ENCODE data around the gene SGK1. TPM values are rescaled to one million over a fixed set of nuclear protein-coding genes. Genes with fewer than 3 reads are reported as not detected.

The SGK1 gene
- total RNA-seq, 1 experiment from 2014 or later = 2.4 TPM

DNA sequence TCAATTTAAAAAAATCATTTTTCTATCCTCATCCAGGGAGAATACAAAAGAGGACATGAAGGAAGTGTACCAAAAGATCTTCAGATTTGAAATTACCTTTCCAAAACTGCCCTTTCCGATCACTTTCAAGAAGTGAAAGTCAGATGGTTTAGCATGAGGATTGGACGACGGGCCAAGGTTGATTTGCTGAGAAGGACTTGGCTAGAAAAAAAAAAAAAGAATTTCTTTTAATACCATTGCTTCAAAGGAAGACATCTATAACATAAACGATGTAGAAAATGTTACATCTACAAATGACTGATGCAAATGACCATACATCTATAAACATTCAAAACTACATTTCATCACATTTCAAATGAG, 144.6 kb downstream of the SGK1 start:
- Histone ChIP-seq H3K79me2 (ENCODE audit: low read length) (no peaks in the 10 kb centered on the region), H3K4me2 (ENCODE audit: low read depth, low read length, poor library complexity, severe bottlenecking) (no peak overlapping the region), H3K4me1 (ENCODE audit: low read length) (peaks cover 27% of the 10 kb centered on the region), H3K27me3 (ENCODE audit: low read length) (no peaks in the 10 kb centered on the region), H3K4me3 (ENCODE audit: low read length) (no peak overlapping the region), H3K9me3 (ENCODE audit: low read length) (no peaks in the 10 kb centered on the region), H4K20me1 (ENCODE audit: insufficient read depth, low read depth, low read length) (no peaks in the 10 kb centered on the region), H3K36me3 (ENCODE audit: insufficient read depth, low read length) (no peaks in the 10 kb centered on the region), H3K27ac (ENCODE audit: low read length) (no peak overlapping the region), H3K9me2 (replicated peaks; ENCODE audit: insufficient read depth, low read length) (no peaks in the 10 kb centered on the region), H2AFZ (ENCODE audit: low read length) (no peak overlapping the region), H3K9ac (ENCODE audit: low read length) (no peak overlapping the region)
- no peak for DNase-seq

DNA sequence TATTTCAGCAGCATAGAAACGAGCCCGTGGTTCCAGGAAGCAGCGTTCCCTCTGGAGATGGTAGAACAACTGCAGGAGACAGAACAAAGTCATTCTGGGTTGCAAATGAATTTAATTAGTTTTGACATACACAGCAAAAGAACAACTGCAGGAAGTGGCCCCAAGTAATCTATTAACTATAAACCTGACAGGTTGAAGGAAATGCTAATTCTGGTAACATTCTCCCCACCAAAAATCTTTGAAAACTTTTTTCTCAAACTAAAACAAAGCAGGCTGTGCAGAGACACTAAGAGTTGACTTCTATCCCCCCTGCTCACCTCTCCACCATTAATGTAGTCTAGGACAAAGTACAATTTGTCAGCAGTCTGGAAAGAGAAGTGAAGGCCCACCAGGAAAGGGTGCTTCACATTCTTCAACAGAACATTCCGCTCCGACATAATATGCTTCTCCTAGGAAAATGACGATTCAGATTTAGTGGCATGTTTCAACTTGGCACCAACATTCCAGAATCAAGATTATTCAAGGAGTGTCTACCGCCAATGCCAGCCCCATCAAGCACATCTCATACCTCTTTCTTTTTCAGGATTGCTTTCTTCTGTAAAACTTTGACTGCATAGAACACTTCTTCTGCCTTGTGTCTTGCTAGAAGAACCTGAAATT, 145.1 kb downstream of the SGK1 start:
- no peaks in the 10 kb centered on the region for H4K20me1 ChIP-seq (ENCODE audit: insufficient read depth, low read depth, low read length)
- H3K9me2 ChIP-seq (replicated peaks; ENCODE audit: insufficient read depth, low read length) = no peaks in the 10 kb centered on the region
- H3K79me2 ChIP-seq (ENCODE audit: low read length) = no peaks in the 10 kb centered on the region
- no peak overlapping the region for H3K9ac ChIP-seq (ENCODE audit: low read length)
- no peak for DNase-seq
- H3K4me2 ChIP-seq (ENCODE audit: low read depth, low read length, poor library complexity, severe bottlenecking) = no peak overlapping the region
- no peaks in the 10 kb centered on the region for H3K27me3 ChIP-seq (ENCODE audit: low read length)
- peaks cover 22% of the 10 kb centered on the region for H3K4me1 ChIP-seq (ENCODE audit: low read length)
- no peaks in the 10 kb centered on the region for H3K9me3 ChIP-seq (ENCODE audit: low read length)
- H3K4me3 ChIP-seq (ENCODE audit: low read length) = no peak overlapping the region
- H3K36me3 ChIP-seq (ENCODE audit: insufficient read depth, low read length) = no peaks in the 10 kb centered on the region
- H2AFZ ChIP-seq (ENCODE audit: low read length) = no peak overlapping the region
- H3K27ac ChIP-seq (ENCODE audit: low read length) = no peak overlapping the region

DNA sequence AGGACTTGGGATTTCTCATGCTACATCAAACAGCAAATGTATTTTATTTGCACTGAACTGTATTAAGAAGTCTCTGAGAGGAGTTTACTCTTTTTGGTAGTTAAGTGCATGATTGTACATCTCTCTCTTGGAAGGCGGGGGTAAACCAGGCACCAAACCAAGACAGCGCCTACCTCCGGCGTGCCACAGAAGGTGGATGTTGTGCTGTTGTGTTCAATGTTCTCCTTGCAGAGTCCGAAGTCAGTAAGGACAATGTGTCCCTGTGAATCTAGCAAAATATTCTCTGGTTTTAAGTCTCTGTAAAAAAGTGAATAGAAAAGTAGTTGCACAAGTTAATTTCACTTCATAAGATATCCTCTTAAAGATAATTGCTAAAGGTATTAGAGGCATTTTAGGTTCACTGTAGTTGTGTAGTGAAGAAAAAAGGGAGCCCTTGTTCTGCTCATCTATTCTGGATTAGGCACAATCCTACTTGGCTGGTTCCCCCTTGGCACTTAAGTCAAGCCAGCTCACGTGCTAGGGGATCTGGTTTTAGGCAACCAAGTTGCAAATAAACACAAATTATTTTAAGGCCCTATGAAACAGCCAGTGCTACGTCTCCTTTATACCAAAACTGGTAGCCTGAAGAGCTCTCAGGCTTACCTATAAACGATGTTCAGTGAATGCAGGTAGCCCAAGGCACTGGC, 145.7 kb downstream of the SGK1 start:
- no peak for DNase-seq
- Histone ChIP-seq H3K9ac (ENCODE audit: low read length) (no peak overlapping the region), H3K27ac (ENCODE audit: low read length) (no peak overlapping the region), H3K79me2 (ENCODE audit: low read length) (no peaks in the 10 kb centered on the region), H3K9me2 (replicated peaks; ENCODE audit: insufficient read depth, low read length) (no peaks in the 10 kb centered on the region), H3K4me3 (ENCODE audit: low read length) (no peak overlapping the region), H3K36me3 (ENCODE audit: insufficient read depth, low read length) (no peaks in the 10 kb centered on the region), H4K20me1 (ENCODE audit: insufficient read depth, low read depth, low read length) (no peaks in the 10 kb centered on the region), H3K4me1 (ENCODE audit: low read length) (peaks cover 21% of the 10 kb centered on the region), H3K27me3 (ENCODE audit: low read length) (no peaks in the 10 kb centered on the region), H3K4me2 (ENCODE audit: low read depth, low read length, poor library complexity, severe bottlenecking) (no peak overlapping the region), H3K9me3 (ENCODE audit: low read length) (no peaks in the 10 kb centered on the region), H2AFZ (ENCODE audit: low read length) (no peak overlapping the region)

DNA sequence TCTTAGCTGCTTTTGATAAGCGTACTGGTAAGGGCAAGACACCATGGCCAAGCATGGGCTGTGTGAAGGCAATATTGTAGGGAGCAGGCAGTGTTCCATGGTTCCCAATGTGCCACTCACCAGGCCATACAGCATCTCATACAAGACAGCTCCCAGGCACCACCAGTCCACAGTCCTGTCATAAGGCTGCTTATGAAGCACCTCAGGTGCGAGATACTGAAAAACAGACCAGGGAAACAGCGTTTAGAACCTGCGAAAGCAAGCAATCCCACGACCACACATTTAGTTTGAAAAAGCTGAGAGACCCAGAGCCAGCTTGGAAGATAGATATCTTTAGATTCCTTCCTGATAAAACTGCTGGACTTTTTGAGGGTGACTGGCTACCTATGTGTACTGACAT, 146.4 kb downstream of the SGK1 start:
- Histone ChIP-seq H4K20me1 (ENCODE audit: insufficient read depth, low read depth, low read length) (no peaks in the 10 kb centered on the region), H3K4me1 (ENCODE audit: low read length) (peaks cover 21% of the 10 kb centered on the region), H3K4me2 (ENCODE audit: low read depth, low read length, poor library complexity, severe bottlenecking) (no peak overlapping the region), H3K36me3 (ENCODE audit: insufficient read depth, low read length) (no peaks in the 10 kb centered on the region), H3K9ac (ENCODE audit: low read length) (no peak overlapping the region), H3K27me3 (ENCODE audit: low read length) (no peaks in the 10 kb centered on the region), H3K4me3 (ENCODE audit: low read length) (no peak overlapping the region), H3K9me3 (ENCODE audit: low read length) (no peaks in the 10 kb centered on the region), H2AFZ (ENCODE audit: low read length) (no peak overlapping the region), H3K27ac (ENCODE audit: low read length) (no peak overlapping the region), H3K79me2 (ENCODE audit: low read length) (no peaks in the 10 kb centered on the region), H3K9me2 (replicated peaks; ENCODE audit: insufficient read depth, low read length) (no peaks in the 10 kb centered on the region)
- no peak for DNase-seq

DNA sequence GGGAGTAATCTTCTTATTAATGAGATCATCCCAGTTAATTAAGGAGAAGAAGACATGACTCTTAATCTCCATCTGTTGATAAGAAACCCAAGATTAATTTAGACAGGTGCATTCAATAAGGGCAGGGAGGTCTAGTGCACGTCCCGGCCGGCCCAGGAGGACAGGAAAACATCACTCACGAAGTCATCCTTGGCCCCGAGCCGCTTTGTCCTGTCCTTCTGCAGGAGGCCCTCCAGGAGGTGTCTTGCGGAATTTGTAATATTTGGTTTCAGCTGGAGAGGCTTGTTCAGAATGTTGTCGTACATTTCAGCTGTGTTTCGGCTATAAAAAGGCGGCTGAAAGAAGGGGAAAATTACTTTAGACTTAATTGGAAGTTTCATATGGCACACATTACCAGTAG, 147.1 kb downstream of the SGK1 start:
- H3K4me1 ChIP-seq (ENCODE audit: low read length) = peaks cover 17% of the 10 kb centered on the region
- no peak overlapping the region for H2AFZ ChIP-seq (ENCODE audit: low read length)
- no peaks in the 10 kb centered on the region for H3K27me3 ChIP-seq (ENCODE audit: low read length)
- H3K36me3 ChIP-seq (ENCODE audit: insufficient read depth, low read length) = no peaks in the 10 kb centered on the region
- no peak overlapping the region for H3K9ac ChIP-seq (ENCODE audit: low read length)
- DNase-seq = no peak
- no peak overlapping the region for H3K4me2 ChIP-seq (ENCODE audit: low read depth, low read length, poor library complexity, severe bottlenecking)
- no peaks in the 10 kb centered on the region for H3K79me2 ChIP-seq (ENCODE audit: low read length)
- no peaks in the 10 kb centered on the region for H3K9me2 ChIP-seq (replicated peaks; ENCODE audit: insufficient read depth, low read length)
- no peaks in the 10 kb centered on the region for H3K9me3 ChIP-seq (ENCODE audit: low read length)
- no peaks in the 10 kb centered on the region for H4K20me1 ChIP-seq (ENCODE audit: insufficient read depth, low read depth, low read length)
- H3K27ac ChIP-seq (ENCODE audit: low read length) = no peak overlapping the region
- H3K4me3 ChIP-seq (ENCODE audit: low read length) = no peak overlapping the region

GRCh38 chr6:134169871-134170486, 147.9 kb downstream of the SGK1 start:
- no peaks in the 10 kb centered on the region for H3K36me3 ChIP-seq (ENCODE audit: insufficient read depth, low read length)
- H3K4me2 ChIP-seq (ENCODE audit: low read depth, low read length, poor library complexity, severe bottlenecking) = no peak overlapping the region
- H3K9ac ChIP-seq (ENCODE audit: low read length) = no peak overlapping the region

DNA sequence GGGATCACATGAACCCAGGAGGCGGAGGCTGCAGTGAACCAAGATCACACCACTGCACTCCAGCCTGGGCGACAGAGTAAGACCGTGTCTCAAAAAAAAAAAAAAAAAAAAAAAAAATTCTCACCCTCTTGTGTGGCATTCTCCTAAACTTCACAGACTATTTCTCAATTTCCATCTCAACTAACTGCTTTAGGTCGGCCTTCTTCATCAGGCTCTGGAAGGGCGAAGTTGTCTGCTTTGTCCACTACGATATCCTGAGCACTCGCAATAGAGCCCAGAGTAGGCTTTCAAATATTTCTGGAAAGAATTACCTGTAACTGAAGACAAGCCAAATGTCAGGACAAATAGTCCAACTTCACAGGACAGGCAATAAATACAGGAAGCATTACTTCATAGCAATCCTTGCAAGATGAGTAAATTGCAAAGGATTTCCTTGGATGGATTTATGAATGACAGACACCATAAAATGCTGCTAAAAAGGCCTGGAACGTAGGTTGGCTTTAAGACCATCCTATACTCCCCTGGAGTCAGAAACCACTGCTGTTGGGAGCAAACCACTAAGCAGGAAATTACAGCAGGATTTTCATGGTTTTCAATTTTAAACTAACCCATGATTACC, 149.2 kb downstream of the SGK1 start:
- H3K9ac ChIP-seq (ENCODE audit: low read length) = no peak overlapping the region
- no peaks in the 10 kb centered on the region for H3K9me2 ChIP-seq (replicated peaks; ENCODE audit: insufficient read depth, low read length)

More at GRCh38 chr6:134169871-134170486, 147.9 kb downstream of the SGK1 start:
- Histone ChIP-seq H3K27ac (ENCODE audit: low read length) (no peak overlapping the region), H3K9me2 (replicated peaks; ENCODE audit: insufficient read depth, low read length) (no peaks in the 10 kb centered on the region), H2AFZ (ENCODE audit: low read length) (no peak overlapping the region), H4K20me1 (ENCODE audit: insufficient read depth, low read depth, low read length) (no peaks in the 10 kb centered on the region), H3K27me3 (ENCODE audit: low read length) (no peaks in the 10 kb centered on the region), H3K4me1 (ENCODE audit: low read length) (peaks cover 8% of the 10 kb centered on the region), H3K79me2 (ENCODE audit: low read length) (no peaks in the 10 kb centered on the region), H3K4me3 (ENCODE audit: low read length) (no peak overlapping the region), H3K9me3 (ENCODE audit: low read length) (no peaks in the 10 kb centered on the region)
- no peak for DNase-seq

GRCh38 chr6:134166511-134167261, 151.2 kb downstream of the SGK1 start:
- Histone ChIP-seq H3K9me3 (ENCODE audit: low read length) (no peaks in the 10 kb centered on the region), H3K36me3 (ENCODE audit: insufficient read depth, low read length) (no peaks in the 10 kb centered on the region), H3K4me1 (ENCODE audit: low read length) (no peaks in the 10 kb centered on the region), H3K4me2 (ENCODE audit: low read depth, low read length, poor library complexity, severe bottlenecking) (no peak overlapping the region), H3K79me2 (ENCODE audit: low read length) (no peaks in the 10 kb centered on the region), H3K27me3 (ENCODE audit: low read length) (no peaks in the 10 kb centered on the region), H3K27ac (ENCODE audit: low read length) (no peak overlapping the region), H4K20me1 (ENCODE audit: insufficient read depth, low read depth, low read length) (no peaks in the 10 kb centered on the region), H3K9me2 (replicated peaks; ENCODE audit: insufficient read depth, low read length) (no peaks in the 10 kb centered on the region), H3K9ac (ENCODE audit: low read length) (no peak overlapping the region), H2AFZ (ENCODE audit: low read length) (no peak overlapping the region), H3K4me3 (ENCODE audit: low read length) (no peak overlapping the region)
- DNase-seq = no peak

More for the DNA sequence above, 149.2 kb downstream of the SGK1 start:
- Histone ChIP-seq H3K4me3 (ENCODE audit: low read length) (no peak overlapping the region), H3K9me3 (ENCODE audit: low read length) (no peaks in the 10 kb centered on the region), H3K27ac (ENCODE audit: low read length) (no peak overlapping the region), H2AFZ (ENCODE audit: low read length) (no peak overlapping the region), H3K27me3 (ENCODE audit: low read length) (no peaks in the 10 kb centered on the region), H3K79me2 (ENCODE audit: low read length) (no peaks in the 10 kb centered on the region), H3K4me2 (ENCODE audit: low read depth, low read length, poor library complexity, severe bottlenecking) (no peak overlapping the region), H3K4me1 (ENCODE audit: low read length) (no peaks in the 10 kb centered on the region; the same call in 1 of the 2 replicates), H3K36me3 (ENCODE audit: insufficient read depth, low read length) (no peaks in the 10 kb centered on the region), H4K20me1 (ENCODE audit: insufficient read depth, low read depth, low read length) (no peaks in the 10 kb centered on the region)
- no peak for DNase-seq

All from Karpas-422 (cell line).